HCT116 (cell line): ENCODE results near the gene MTHFD2. TPM values are rescaled to one million over a fixed set of nuclear protein-coding genes. Genes with fewer than 3 reads are reported as not detected.

ENCODE experiments used
- ATAC-seq: fragments of 200-7000 bp; cut with Tn5 transposase; 2 replicates; pipeline ENCODE4 v1.9.1; 2020; ENCODE audit warnings: mild to moderate bottlenecking, moderate library complexity
- BruUV-seq: library from RNA; stranded (reverse); fragments of 400-500 nt; replicated peaks from 2 replicates; lab custom pipeline; 2021; lab: Mats Ljungman, UMichigan
- CTCF ChIA-PET: fragments of 300-600 bp; sonication (Branson Sonifier 250); formaldehyde crosslinking; loops from one replicate; lab custom pipeline; 2021; ENCODE audit warnings: antibody characterized with exemption; lab: Charles Lee
- POLR2A ChIA-PET: fragments of 300-600, 350-600 bp; sonication (Branson Sonifier 250); formaldehyde crosslinking; loops from one replicate; lab custom pipeline; 2021; ENCODE audit warnings: antibody characterized with exemption; lab: Charles Lee
- RAD21 ChIA-PET, 2 experiments: fragments of 300-600 bp; sonication (Branson Sonifier 250); formaldehyde crosslinking; loops; one replicate each; lab custom pipeline; 2023; ENCODE audit warnings: low total read pairs in 2 of 2; ENCODE audit not compliant: uncharacterized antibody in 2 of 2, unreplicated experiment in 2 of 2, low non-redundant PET in 1 of 2; lab: Charles Lee
- DNase-seq: peaks from one replicate; pipeline ENCODE4 v3.0.0-alpha.2; 2010; ENCODE audit warnings: low read depth, low spot score
- H2AFZ ChIP-seq: fragments of 200-600 bp; shearing (Covaris generic), sonication (generic); 2 replicates; pipeline ENCODE4 v1.6.1; 2017; ENCODE audit warnings: low read depth, mixed run types, mixed read lengths, antibody characterized with exemption, low read length; ENCODE audit not compliant: poor library complexity, severe bottlenecking
- H3K27ac ChIP-seq: 2 replicates; pipeline ENCODE4 v1.5.1; 2012; ENCODE audit warnings: low read depth, low read length
- H3K27me3 ChIP-seq: fragments of 200-600 bp; sonication (generic); 2 replicates; pipeline ENCODE4 v1.6.1; 2016; ENCODE audit warnings: mixed run types, low read length, mixed read lengths; ENCODE audit not compliant: insufficient read depth
- H3K36me3 ChIP-seq, 2 experiments: fragments of 200-500 bp in 1 of 2; fragments of 200-600 bp in 1 of 2; sonication (Bioruptor generic) in 1 of 2; sonication (generic) in 1 of 2; 2 replicates each; pipeline versions ENCODE4 v1.5.1 to v1.6.1; 2014 to 2016; ENCODE audit warnings: low read length in 2 of 2, inconsistent platforms in 1 of 2, mixed read lengths in 1 of 2, mixed run types in 1 of 2; ENCODE audit not compliant: insufficient read depth in 2 of 2, control insufficient read depth in 1 of 2
- H3K4me1 ChIP-seq, 2 experiments: fragments of 200-600 bp in 1 of 2; sonication (generic) in 1 of 2; 2 replicates each; pipeline versions ENCODE4 v1.5.1 to v1.6.1; 2012 to 2017; ENCODE audit warnings: low read length in 2 of 2, inconsistent platforms in 1 of 2, mild to moderate bottlenecking in 1 of 2, mixed read lengths in 1 of 2, mixed run types in 1 of 2, moderate library complexity in 1 of 2; ENCODE audit not compliant: insufficient read depth in 2 of 2, control insufficient read depth in 1 of 2
- H3K4me2 ChIP-seq: fragments of 200-600 bp; sonication (generic); 2 replicates; pipeline ENCODE4 v1.6.1; 2017; ENCODE audit warnings: mixed run types, low read length, mixed read lengths
- H3K4me3 ChIP-seq, 2 experiments: fragments of 200-600 bp in 1 of 2; sonication (generic) in 1 of 2; replicated peaks in 1 of 2; 2 replicates each; pipeline ENCODE4 v1.5.1; 2011 to 2016; ENCODE audit warnings: low read length in 2 of 2, control low read depth in 1 of 2, low read depth in 1 of 2, mild to moderate bottlenecking in 1 of 2, mixed read lengths in 1 of 2, mixed run types in 1 of 2
- H3K79me2 ChIP-seq: fragments of 200-600 bp; sonication (generic); 2 replicates; pipeline ENCODE4 v1.6.1; 2017; ENCODE audit warnings: mild to moderate bottlenecking, mixed run types, low read length, moderate library complexity, mixed read lengths; ENCODE audit not compliant: insufficient read depth
- H3K9ac ChIP-seq: fragments of 200-600 bp; sonication (generic); 2 replicates; pipeline ENCODE4 v1.6.1; 2016; ENCODE audit warnings: low read length, mixed read lengths
- H3K9me2 ChIP-seq: fragments of 200-600 bp; sonication (generic), shearing (Covaris generic); 2 replicates; pipeline ENCODE4 v1.6.1; 2017; ENCODE audit warnings: mixed run types, mild to moderate bottlenecking, moderate library complexity; ENCODE audit not compliant: insufficient read depth
- H3K9me3 ChIP-seq, 2 experiments: fragments of 200-500 bp in 1 of 2; fragments of 200-600 bp in 1 of 2; sonication (Bioruptor generic) in 1 of 2; sonication (generic) in 1 of 2; 2 replicates each; pipeline ENCODE4 v1.6.1; 2014 to 2017; ENCODE audit warnings: low read length in 2 of 2, mixed read lengths in 2 of 2, inconsistent platforms in 1 of 2, low read depth in 1 of 2, mild to moderate bottlenecking in 1 of 2, mixed run types in 1 of 2, moderate library complexity in 1 of 2; ENCODE audit not compliant: control insufficient read depth in 1 of 2, insufficient read depth in 1 of 2
- H4K20me1 ChIP-seq: fragments of 200-600 bp; sonication (generic), shearing (Covaris generic); 2 replicates; pipeline ENCODE4 v1.6.1; 2017; ENCODE audit warnings: mixed run types, mild to moderate bottlenecking, moderate library complexity; ENCODE audit not compliant: insufficient read depth
- CEBPB ChIP-seq: IDR thresholded peaks from 2 replicates; pipeline ENCODE4 v1.6.1; 2012; ENCODE audit warnings: low read depth
- EGR1 ChIP-seq: IDR thresholded peaks from 2 replicates; pipeline ENCODE4 v1.6.1; 2012; ENCODE audit warnings: low read depth
- EZH2 ChIP-seq: fragments of 200-600 bp; sonication (generic); IDR thresholded peaks from 2 replicates; pipeline ENCODE4 v1.6.1; 2017; ENCODE audit warnings: antibody characterized with exemption, mixed run types
- POLR2AphosphoS5 ChIP-seq: IDR thresholded peaks from 2 replicates; pipeline ENCODE4 v1.6.1; 2011; ENCODE audit warnings: mild to moderate bottlenecking, low read depth, low read length, moderate library complexity
- RAD21 ChIP-seq: IDR thresholded peaks from 2 replicates; pipeline ENCODE4 v1.6.1; 2012; ENCODE audit warnings: low read depth, mild to moderate bottlenecking
- REST ChIP-seq: IDR thresholded peaks from 2 replicates; pipeline ENCODE4 v1.6.1; 2012; ENCODE audit warnings: low read depth
- SP1 ChIP-seq: IDR thresholded peaks from 2 replicates; pipeline ENCODE4 v1.6.1; 2012; ENCODE audit warnings: low read depth
- SRF ChIP-seq: IDR thresholded peaks from 2 replicates; pipeline ENCODE4 v1.6.1; 2012; ENCODE audit warnings: low read depth
- TCF7L2 ChIP-seq: IDR thresholded peaks from 2 replicates; pipeline ENCODE4 v1.7.0; 2011; ENCODE audit warnings: borderline replicate concordance, inconsistent platforms; ENCODE audit not compliant: insufficient read depth, insufficient read length; ENCODE audit errors: extremely low read depth
- ZNF274 ChIP-seq: fragments of 200-500 bp; sonication (Bioruptor generic); IDR thresholded peaks from 2 replicates; pipeline ENCODE4 v1.6.1; 2014; ENCODE audit warnings: mild to moderate bottlenecking, low read depth, low read length, inconsistent platforms
- intact Hi-C: fragments of 100-400 bp; cut with micrococcal nuclease; formaldehyde crosslinking; loops from 2 replicates; pipeline ENCODE4 v1.10.0; 2022
- total RNA-seq: library from RNA; stranded (reverse); gene quantifications from one replicate; pipeline ENCODE4 v1.2.1, GENCODE V29; 2021; ENCODE audit not compliant: unreplicated experiment

The MTHFD2 gene
- total RNA-seq, 1 experiment from 2014 or later, result 445 TPM

- BruUV-seq, result no TSS peak
- H3K9me2 ChIP-seq, result no peaks in the 10 kb centered on the region
- no peak overlapping the region for H2AFZ ChIP-seq
- TF ChIP-seq CEBPB, result no peak
- TF ChIP-seq SRF, result no peak
- TF ChIP-seq, all 23 proteins: peak for 0
- Histone ChIP-seq H3K9me3 (no peaks in the 10 kb centered on the region), H4K20me1 (no peaks in the 10 kb centered on the region), H3K79me2 (no peaks in the 10 kb centered on the region), H3K4me3 (no peak overlapping the region), H3K9ac (no peak overlapping the region), H3K27ac (no peak overlapping the region), H3K36me3 (no peaks in the 10 kb centered on the region), H3K4me1 (no peaks in the 10 kb centered on the region), H3K27me3 (no peaks in the 10 kb centered on the region), H3K4me2 (no peak overlapping the region)
- RAD21 ChIA-PET, result no interaction called here
- intact Hi-C loops, result no loop called here
- DNase-seq, result no peak
- CTCF ChIA-PET, result interaction anchor here (1.2 kb wide), 1 partner anchor 429 kb away, joined by 3 read pairs; no protein-coding TSS in a partner anchor
- POLR2A ChIA-PET, result no interaction called here
- ATAC-seq, result no peak
These were observed 57.3 kb downstream of the MTHFD2 start for GRCh38 chr2:74255660-74256213.

GRCh38 chr2:74259191-74259590 lies 60.8 kb downstream of the MTHFD2 start:
- intact Hi-C loops, result no loop called here
- Histone ChIP-seq H3K79me2 (no peaks in the 10 kb centered on the region), H3K4me3 (no peak overlapping the region), H3K4me2 (no peak overlapping the region), H3K9me3 (no peaks in the 10 kb centered on the region), H3K4me1 (peaks cover 7 to 12% of the 10 kb centered on the region in 2 experiments; a peak in 3 of 4 replicates), H3K9me2 (no peaks in the 10 kb centered on the region)
- no peak for ATAC-seq
- BruUV-seq, result no TSS peak
- CTCF ChIA-PET, result no interaction called here
- TF ChIP-seq CEBPB (no peak), REST (no peak), TCF7L2 (no peak), SP1 (no peak), SRF (no peak), EGR1 (no peak), RAD21 (no peak), ZNF274 (no peak), POLR2AphosphoS5 (no peak), EZH2 (no peak)
- TF ChIP-seq, all 23 proteins: peak for 0
- Histone ChIP-seq H3K27me3 (no peaks in the 10 kb centered on the region), H3K9ac (no peak overlapping the region), H3K27ac (no peak overlapping the region), H4K20me1 (no peaks in the 10 kb centered on the region), H2AFZ (no peak overlapping the region), H3K36me3 (no peaks in the 10 kb centered on the region)
- RAD21 ChIA-PET, result no interaction called here
- no peak for DNase-seq
- POLR2A ChIA-PET, result no interaction called here
